ENCODE data around the gene MAP2K6.

DNA sequence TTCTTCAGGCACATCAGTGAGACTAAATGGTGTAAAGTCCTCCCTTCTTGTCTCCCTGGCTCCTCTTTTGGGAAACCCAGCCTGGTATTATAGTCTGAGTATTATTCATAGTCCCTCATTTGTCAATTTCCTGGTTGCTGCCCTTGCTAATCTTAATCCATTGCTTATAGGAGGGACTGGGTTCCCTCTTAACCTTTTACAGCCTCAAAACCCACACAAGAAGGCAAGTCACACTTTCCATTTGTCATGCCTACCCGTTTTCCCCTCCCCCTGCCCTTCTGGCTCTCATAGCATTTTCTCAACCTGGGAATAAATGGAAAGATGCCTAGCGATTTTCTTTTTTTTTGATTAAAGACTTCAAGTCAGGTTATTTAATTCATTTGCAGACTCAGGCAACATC is 124.8 kb downstream of the MAP2K6 start:
- TF ChIP-seq, protein P1, sequence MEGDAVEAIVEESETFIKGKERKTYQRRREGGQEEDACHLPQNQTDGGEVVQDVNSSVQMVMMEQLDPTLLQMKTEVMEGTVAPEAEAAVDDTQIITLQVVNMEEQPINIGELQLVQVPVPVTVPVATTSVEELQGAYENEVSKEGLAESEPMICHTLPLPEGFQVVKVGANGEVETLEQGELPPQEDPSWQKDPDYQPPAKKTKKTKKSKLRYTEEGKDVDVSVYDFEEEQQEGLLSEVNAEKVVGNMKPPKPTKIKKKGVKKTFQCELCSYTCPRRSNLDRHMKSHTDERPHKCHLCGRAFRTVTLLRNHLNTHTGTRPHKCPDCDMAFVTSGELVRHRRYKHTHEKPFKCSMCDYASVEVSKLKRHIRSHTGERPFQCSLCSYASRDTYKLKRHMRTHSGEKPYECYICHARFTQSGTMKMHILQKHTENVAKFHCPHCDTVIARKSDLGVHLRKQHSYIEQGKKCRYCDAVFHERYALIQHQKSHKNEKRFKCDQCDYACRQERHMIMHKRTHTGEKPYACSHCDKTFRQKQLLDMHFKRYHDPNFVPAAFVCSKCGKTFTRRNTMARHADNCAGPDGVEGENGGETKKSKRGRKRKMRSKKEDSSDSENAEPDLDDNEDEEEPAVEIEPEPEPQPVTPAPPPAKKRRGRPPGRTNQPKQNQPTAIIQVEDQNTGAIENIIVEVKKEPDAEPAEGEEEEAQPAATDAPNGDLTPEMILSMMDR (IDR thresholded peaks at IDR 0.05; ENCODE audit: insufficient read depth, low read depth, low read length): no peak
- no peak for TF ChIP-seq EZH2 (IDR thresholded peaks at IDR 0.05; ENCODE audit: insufficient read depth, low read length)

Measured in astrocyte (in vitro differentiated cells and primary cell).